Suppressor macrophage treated with lipopolysaccharide for 1 hour (primary cell): ENCODE measurements around the gene PITRM1.
"Not testable (repeated sequence)": the region's sequence is repeated elsewhere in the genome, so short reads cannot be mapped to it uniquely, and the experiment has no call there.

Experiments used
- DNase-seq, 3 donors: peaks; one replicate each; pipeline ENCODE4 v3.0.0-alpha.2; 2020 to 2022

Gene PITRM1

GRCh38 chr10:3117486-3117885, 55.1 kb downstream of the PITRM1 start:
- DNase-seq = no peak

- DNase-seq = no peak
Observed at GRCh38 chr10:3116508-3117100, 56.0 kb downstream of the PITRM1 start.

- DNase-seq = no peak
Observed at GRCh38 chr10:3115685-3116084, 56.9 kb downstream of the PITRM1 start.

GRCh38 chr10:3113343-3113720, 59.2 kb downstream of the PITRM1 start:
- DNase-seq = no peak

GRCh38 chr10:3111621-3112163, 60.9 kb downstream of the PITRM1 start:
- DNase-seq = no peak

- DNase-seq = no peak
Observed at GRCh38 chr10:3110782-3111620, 61.6 kb downstream of the PITRM1 start.

GRCh38 chr10:3109633-3110032, 62.9 kb downstream of the PITRM1 start:
- no peak for DNase-seq

- DNase-seq = no peak
Observed at GRCh38 chr10:3109196-3109595, 63.4 kb downstream of the PITRM1 start.

GRCh38 chr10:3108575-3109105, 63.9 kb downstream of the PITRM1 start:
- no peak for DNase-seq

GRCh38 chr10:3108033-3108432, 64.5 kb downstream of the PITRM1 start:
- DNase-seq = no peak

GRCh38 chr10:3107426-3107961, 65.1 kb downstream of the PITRM1 start:
- DNase-seq = no peak

- DNase-seq = no peak
Observed at GRCh38 chr10:3106928-3107425, 65.6 kb downstream of the PITRM1 start.

- not testable (repeated sequence) for DNase-seq
Observed at GRCh38 chr10:3106328-3106727, 66.3 kb downstream of the PITRM1 start.

- no peak for DNase-seq
Observed at GRCh38 chr10:3105905-3106304, 66.7 kb downstream of the PITRM1 start.

GRCh38 chr10:3105166-3105565, 67.4 kb downstream of the PITRM1 start:
- DNase-seq = no peak

GRCh38 chr10:3104251-3104918, 68.2 kb downstream of the PITRM1 start:
- DNase-seq = no peak

- DNase-seq = no peak
Observed at GRCh38 chr10:3103646-3104045, 68.9 kb downstream of the PITRM1 start.

GRCh38 chr10:3102720-3103427, 69.7 kb downstream of the PITRM1 start:
- DNase-seq = no peak

- DNase-seq = no peak
Observed at GRCh38 chr10:3100856-3101640, 71.5 kb downstream of the PITRM1 start.

- DNase-seq = no peak
Observed at GRCh38 chr10:3100093-3100792, 72.3 kb downstream of the PITRM1 start.
